GM18907 (cell line): ENCODE results near the gene SYCP2L.
"Not testable (repeated sequence)": the region's sequence is repeated elsewhere in the genome, so short reads cannot be mapped to it uniquely, and the experiment has no call there.

Source experiments
- ATAC-seq: cut with Tn5 transposase; IDR thresholded peaks from one replicate; pipeline ENCODE4 v1.9.1; 2021; ENCODE audit warnings: mild to moderate bottlenecking, moderate library complexity; ENCODE audit not compliant: unreplicated experiment

SYCP2L gene

GRCh38 chr6:10886691-10887502 is at the start of gene SYCP2L:
SYCP2L (plus strand) TSS chr6:10887052; CDS start chr6:10887127, 75 bp downstream.
- peak; percentile 58 for ATAC-seq

- ATAC-seq = no peak
Measured at GRCh38 chr6:10837622-10837994, 49.2 kb upstream of the SYCP2L start.

GRCh38 chr6:10837995-10838793 is 48.7 kb upstream of the SYCP2L start, which contains the start of gene MAK:
MAK (minus strand) TSS chr6:10838539; CDS start chr6:10830648, 7,891 bp downstream.
- peak; percentile 81 for ATAC-seq

- peak; percentile 79 for ATAC-seq
Measured at GRCh38 chr6:10838794-10839333, 48.0 kb upstream of the SYCP2L start.

GRCh38 chr6:10843554-10843953 is 43.3 kb upstream of the SYCP2L start:
- ATAC-seq = no peak

- ATAC-seq = no peak
Measured at GRCh38 chr6:10847684-10848083, 39.2 kb upstream of the SYCP2L start.

GRCh38 chr6:10849901-10850300 is 37.0 kb upstream of the SYCP2L start:
- no peak for ATAC-seq

GRCh38 chr6:10850728-10851127 is 36.1 kb upstream of the SYCP2L start:
- ATAC-seq = no peak

- ATAC-seq = no peak
Measured at GRCh38 chr6:10852361-10852960, 34.4 kb upstream of the SYCP2L start.

- ATAC-seq = not testable (repeated sequence)
Measured at GRCh38 chr6:10853849-10854300, 33.0 kb upstream of the SYCP2L start.

GRCh38 chr6:10854922-10855632 is 31.8 kb upstream of the SYCP2L start:
- ATAC-seq = no peak

- ATAC-seq = no peak
Measured at GRCh38 chr6:10857259-10857658, 29.6 kb upstream of the SYCP2L start.

GRCh38 chr6:10861086-10861485 is 25.8 kb upstream of the SYCP2L start:
- ATAC-seq = no peak

GRCh38 chr6:10862361-10862760 is 24.5 kb upstream of the SYCP2L start:
- no peak for ATAC-seq

- ATAC-seq = not testable (repeated sequence)
Measured at GRCh38 chr6:10863031-10863430, 23.8 kb upstream of the SYCP2L start.

GRCh38 chr6:10866709-10867108 is 20.1 kb upstream of the SYCP2L start:
- not testable (repeated sequence) for ATAC-seq

- ATAC-seq = no peak
Measured at GRCh38 chr6:10867952-10868351, 18.9 kb upstream of the SYCP2L start.

- no peak for ATAC-seq
Measured at GRCh38 chr6:10873374-10873773, 13.5 kb upstream of the SYCP2L start.

- ATAC-seq = no peak
Measured at GRCh38 chr6:10874207-10874606, 12.6 kb upstream of the SYCP2L start.

GRCh38 chr6:10875026-10875425 is 11.8 kb upstream of the SYCP2L start:
- no peak for ATAC-seq
